Astrocyte of the hippocampus (primary cell): ENCODE data around the gene NGRN.
A peak's percentile ranks its signal among the peaks of the same experiment; 100 is the strongest.

Experiments
- DNase-seq: peaks from one replicate; pipeline ENCODE4 v3.0.0; 2011; ENCODE audit warnings: low read depth, low spot score

NGRN gene

DNA sequence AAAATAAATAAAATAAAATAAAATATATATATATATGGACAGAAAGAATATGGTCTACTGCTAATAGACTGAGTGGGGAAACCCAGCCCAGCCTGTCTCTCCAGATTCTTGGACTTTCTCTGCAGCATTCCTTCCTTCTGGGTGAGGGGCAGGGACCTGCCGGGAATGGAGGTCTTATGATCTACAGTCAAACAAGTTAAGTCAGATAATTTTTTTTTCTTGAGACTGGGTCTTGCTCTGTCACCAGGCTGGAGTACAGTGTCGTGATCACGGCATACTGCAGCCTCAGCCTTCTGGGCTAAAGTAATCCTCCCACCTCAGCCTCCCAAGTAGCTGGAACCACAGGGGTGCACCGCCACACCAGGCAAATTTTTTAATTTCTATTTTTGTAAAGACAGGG lies 53.1 kb downstream of the NGRN start:
- DNase-seq: no peak

DNA sequence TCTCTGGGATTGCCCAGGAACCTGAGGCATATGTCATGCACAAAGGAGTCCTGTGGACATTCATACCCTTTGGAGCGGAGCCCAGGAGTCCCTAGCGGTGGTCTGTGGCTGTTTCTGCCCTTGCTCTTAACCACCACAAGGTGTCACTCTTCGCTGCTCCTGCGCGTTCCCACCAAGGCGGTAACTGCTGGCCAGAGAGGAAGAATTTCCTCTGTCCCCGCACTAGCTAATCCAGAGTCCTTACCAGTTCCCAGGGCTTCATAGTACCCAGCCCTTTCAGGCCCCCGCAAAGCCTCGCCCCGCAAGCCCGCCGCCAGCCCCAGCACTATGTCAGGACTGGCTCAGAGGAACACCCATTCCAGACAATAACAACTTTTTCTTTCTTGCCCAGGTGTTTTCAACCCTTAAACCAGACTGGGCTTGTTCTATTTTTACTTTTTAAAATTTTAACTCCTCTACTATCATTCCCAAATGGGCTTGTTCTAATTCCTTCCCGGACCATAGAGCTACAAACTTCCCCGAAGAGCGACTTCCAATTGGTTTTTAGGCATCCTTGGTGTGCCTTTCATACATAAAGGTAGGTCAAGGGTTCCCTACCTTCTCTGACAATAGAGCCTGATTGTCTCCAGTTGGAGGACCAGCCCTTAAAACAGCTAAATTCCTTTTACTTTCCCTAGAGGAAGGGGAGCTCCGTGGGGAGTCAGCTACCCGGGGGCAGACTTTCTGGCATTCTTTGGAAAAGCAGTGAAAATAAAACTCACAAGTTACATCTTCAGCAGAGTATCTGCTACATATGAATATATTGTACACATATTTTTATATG lies 54.8 kb downstream of the NGRN start:
- peak; percentile 97 for DNase-seq

DNA sequence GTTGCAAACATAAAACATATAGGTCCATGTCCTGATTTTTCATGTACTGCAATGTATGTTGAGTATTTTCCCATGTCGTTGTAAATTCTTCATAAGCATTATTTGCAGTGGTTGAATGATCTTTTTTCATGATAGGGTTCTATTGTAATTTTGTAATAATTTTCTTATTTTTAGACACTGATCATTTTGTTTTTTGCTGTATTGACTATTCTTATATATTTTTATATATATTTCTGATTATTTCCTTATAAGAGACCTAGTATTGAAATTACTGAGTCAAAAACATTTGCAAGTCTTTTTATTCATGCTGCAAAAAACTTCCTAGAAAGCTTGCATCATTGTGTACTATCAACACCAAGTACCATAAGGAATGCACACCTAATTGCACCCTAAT lies 55.4 kb downstream of the NGRN start:
- DNase-seq: no peak
